WERI-Rb-1 (cell line): ENCODE results near the gene ZFHX3.
A peak's percentile ranks its signal among the peaks of the same experiment; 100 is the strongest.

Source experiments
- DNase-seq: peaks from one replicate; pipeline ENCODE4 v3.0.0-alpha.2; 2020
- H3K27ac ChIP-seq: fragments of 250-450 bp; sonication (Bioruptor Pico); 2 replicates; pipeline ENCODE4 v1.5.1; 2020; ENCODE audit warnings: mild to moderate bottlenecking, moderate library complexity
- H3K27me3 ChIP-seq: fragments of 250-450 bp; sonication (Bioruptor Pico); 2 replicates; pipeline ENCODE4 v1.5.1; 2021; ENCODE audit warnings: mild to moderate bottlenecking, low read depth, moderate library complexity; ENCODE audit not compliant: insufficient read depth, severe bottlenecking
- H3K36me3 ChIP-seq: fragments of 250-450 bp; sonication (Bioruptor Pico); 2 replicates; pipeline ENCODE4 v1.5.1; 2020; ENCODE audit warnings: mild to moderate bottlenecking, moderate library complexity
- H3K4me3 ChIP-seq: 2 replicates; pipeline ENCODE4 v1.5.1; 2011; ENCODE audit warnings: low read depth, mild to moderate bottlenecking, control low read depth, low read length
- H3K9me3 ChIP-seq: fragments of 250-450 bp; sonication (Bioruptor Pico); 2 replicates; pipeline ENCODE4 v1.5.1; 2021; ENCODE audit warnings: mild to moderate bottlenecking, moderate library complexity; ENCODE audit not compliant: severe bottlenecking
- TF ChIP-seq, protein P1 (sequence below): IDR thresholded peaks from 2 replicates; pipeline ENCODE4 v1.5.1; 2011; ENCODE audit warnings: low read depth, mild to moderate bottlenecking, control low read depth, inconsistent platforms, low read length

The ZFHX3 gene

DNA sequence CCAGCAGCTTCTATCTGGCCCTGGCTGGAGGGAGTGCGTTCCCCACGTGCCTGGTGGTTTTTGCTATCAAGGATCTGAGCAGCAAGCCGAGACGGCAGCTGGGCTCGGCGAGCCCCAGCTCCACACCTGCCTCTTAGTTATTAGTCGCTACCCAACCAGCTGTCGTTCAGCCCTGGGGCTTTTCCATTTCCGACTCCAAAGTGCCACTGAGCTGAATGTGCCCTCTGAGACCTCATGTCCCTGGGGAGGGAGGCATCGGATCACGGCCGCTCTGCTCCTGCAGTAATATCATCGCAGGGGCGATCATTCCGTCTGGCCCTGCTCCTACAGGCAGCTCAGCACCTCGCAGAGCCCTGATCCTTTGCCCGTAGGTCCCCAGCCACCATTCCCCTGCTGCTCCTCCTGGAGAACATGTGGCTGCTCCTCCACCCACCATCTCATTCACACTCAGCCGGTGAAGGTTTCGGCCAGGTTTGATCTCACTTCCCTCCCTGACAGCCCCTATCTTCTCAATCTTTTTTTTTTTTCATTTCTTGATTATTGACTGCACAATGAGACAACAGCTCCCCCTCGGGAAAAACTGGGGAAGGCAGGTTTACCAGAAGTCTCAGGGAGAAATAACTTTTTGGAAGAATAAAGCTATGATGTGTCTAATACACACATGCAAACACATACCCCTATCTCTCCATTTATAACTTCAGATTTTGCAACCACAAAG lies 86.7 kb downstream of the ZFHX3 start:
- peak; percentile 80 for DNase-seq
- Histone ChIP-seq H3K27me3 (no peaks in the 10 kb centered on the region), H3K9me3 (no peaks in the 10 kb centered on the region), H3K4me3 (peak overlapping the region; percentile 13; the same call in 1 of the 2 replicates), H3K27ac (peak overlapping the region; percentile 62), H3K36me3 (peaks cover 28% of the 10 kb centered on the region)
- TF ChIP-seq, protein P1, sequence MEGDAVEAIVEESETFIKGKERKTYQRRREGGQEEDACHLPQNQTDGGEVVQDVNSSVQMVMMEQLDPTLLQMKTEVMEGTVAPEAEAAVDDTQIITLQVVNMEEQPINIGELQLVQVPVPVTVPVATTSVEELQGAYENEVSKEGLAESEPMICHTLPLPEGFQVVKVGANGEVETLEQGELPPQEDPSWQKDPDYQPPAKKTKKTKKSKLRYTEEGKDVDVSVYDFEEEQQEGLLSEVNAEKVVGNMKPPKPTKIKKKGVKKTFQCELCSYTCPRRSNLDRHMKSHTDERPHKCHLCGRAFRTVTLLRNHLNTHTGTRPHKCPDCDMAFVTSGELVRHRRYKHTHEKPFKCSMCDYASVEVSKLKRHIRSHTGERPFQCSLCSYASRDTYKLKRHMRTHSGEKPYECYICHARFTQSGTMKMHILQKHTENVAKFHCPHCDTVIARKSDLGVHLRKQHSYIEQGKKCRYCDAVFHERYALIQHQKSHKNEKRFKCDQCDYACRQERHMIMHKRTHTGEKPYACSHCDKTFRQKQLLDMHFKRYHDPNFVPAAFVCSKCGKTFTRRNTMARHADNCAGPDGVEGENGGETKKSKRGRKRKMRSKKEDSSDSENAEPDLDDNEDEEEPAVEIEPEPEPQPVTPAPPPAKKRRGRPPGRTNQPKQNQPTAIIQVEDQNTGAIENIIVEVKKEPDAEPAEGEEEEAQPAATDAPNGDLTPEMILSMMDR = 0 out of 2 replicates have a peak, but pooled peaks have one; percentile 18

DNA sequence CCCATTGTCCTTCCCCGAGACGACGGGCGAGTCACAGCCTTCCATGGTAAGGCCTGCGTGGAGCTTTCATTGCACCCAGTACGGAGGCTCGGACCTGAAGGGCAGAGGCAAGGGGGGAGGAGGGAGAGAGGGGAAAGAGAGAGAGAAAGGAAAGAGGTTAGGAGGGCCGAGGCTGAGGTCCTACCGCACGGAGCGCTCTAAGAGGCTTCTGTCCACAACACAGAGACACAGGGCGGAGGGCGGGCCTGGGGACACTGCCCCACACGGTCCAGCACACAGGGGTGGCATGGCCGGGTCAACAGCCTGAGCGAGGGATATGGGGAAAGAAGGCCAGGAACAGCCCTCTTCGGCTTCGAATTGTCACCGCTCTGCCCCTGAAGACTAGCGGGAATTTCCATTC lies 87.8 kb downstream of the ZFHX3 start:
- no peaks in the 10 kb centered on the region for H3K9me3 ChIP-seq
- H3K4me3 ChIP-seq = no peak overlapping the region
- no peak for DNase-seq
- H3K27me3 ChIP-seq = no peaks in the 10 kb centered on the region
- TF ChIP-seq, protein P1 = no peak
- no peak overlapping the region; the same call in 1 of the 2 replicates for H3K27ac ChIP-seq
- peaks cover 33% of the 10 kb centered on the region for H3K36me3 ChIP-seq

DNA sequence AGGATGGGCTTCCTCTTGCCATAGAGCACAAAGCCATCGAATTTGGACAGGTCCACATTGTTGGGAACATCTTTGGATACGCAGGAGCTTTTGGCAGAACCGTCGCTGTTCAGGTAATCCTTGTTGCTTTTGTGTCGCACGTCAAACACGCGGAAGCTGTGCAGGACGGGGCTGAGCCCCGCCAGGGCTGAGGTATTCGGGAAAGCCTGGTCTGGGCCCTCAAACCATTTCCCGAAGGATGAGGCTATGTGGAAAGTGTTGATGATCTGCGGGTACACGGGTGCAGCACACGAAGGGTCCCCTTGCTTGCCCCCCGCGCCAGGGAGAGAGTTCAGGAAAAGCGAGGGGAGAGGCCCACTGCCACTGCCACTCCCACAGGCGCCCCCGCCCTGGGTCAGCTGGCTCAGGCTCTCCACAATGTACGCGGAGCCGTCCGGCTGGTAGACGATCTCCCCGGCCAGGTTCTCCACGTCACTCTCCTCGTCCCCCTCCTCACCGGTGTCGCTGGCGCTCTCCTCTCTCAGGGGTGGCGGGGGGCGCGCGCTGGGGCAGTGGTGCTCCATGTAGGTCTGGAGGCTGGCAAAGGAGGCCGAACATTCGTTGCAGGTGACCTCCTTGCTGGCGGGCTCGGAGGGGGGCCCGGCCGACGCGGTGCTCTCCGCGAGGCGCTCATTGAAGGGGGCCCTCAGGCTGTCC lies 88.5 kb downstream of the ZFHX3 start:
- Histone ChIP-seq H3K27ac (no peak overlapping the region), H3K4me3 (no peak overlapping the region), H3K9me3 (no peaks in the 10 kb centered on the region), H3K36me3 (peaks cover 33% of the 10 kb centered on the region), H3K27me3 (no peaks in the 10 kb centered on the region)
- TF ChIP-seq, protein P1 = no peak
- no peak for DNase-seq

DNA sequence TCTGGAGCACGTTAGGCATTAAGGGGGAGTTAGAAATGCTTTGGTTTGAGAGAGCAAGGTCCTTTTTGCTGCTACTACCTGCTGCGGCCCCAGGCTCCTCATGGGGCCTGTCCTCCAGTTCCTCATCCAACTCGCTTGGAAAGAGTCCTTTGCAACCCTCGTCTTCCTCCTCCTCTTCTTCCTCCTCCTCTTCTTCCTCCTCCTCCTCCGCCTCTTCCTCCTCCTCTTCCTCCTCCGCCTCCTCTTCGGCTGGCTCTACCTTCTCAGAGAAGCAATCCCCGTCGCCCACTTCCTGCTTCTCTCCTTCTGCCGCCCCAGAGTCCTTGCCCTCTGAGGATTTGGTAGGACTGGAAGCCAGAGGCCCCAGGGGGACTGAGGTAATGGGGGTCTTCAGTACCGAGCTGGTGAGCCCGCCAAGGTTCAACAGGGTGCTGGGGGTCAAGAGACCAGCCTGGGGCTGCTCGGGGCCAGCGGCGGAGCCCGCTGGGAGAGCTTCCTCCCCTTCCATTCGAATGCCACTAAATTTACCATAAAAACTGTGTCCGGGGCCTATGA lies 89.3 kb downstream of the ZFHX3 start:
- TF ChIP-seq, protein P1 = no peak

DNA sequence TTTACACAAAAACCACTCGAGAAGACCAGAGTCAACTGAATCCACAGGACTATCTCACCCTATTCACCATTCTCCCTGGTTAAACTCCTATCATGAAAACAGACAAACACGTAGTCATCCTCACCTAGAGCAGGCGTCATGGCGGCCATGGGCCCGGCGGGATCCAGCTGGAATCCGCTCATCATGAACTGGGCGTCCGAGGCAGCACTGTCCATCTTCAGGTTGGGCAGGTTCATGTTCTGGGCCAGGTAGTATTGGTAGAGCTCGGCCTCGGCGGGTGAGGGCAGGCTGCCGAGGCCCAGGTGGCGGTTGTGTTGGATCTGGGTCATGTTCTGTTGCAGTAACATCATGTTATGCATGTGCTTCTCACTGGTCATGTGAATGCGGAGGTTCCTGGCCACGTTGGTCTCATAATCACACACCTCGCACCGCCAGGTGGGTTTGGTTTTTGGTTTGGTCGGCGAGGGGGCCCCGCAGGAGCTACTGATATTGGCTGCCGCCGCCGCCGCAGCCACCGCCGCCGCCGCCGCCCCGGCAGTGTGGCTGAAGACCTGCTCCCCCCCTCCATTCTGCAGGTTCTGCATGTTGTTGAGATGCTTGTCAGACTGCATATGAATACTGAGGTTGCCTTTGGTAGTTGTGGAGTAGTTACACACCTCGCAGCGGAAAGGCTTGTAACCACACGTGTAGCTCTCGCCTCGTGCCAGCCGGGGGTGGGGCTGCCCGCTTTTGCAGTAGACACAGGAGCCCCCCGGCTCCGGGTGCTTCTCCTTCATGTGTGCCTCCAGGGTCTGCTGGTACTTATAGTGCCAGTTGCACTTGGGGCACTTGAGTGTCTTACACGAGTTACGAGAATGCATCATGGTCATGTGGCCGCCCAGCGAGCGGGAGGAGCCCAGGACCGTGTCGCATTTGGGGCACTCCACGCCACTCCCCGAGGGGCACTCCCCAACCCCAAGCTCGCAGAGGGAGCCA lies 90.3 kb downstream of the ZFHX3 start:
- no peak for DNase-seq
- Histone ChIP-seq H3K27ac (no peak overlapping the region), H3K4me3 (no peak overlapping the region), H3K9me3 (no peaks in the 10 kb centered on the region), H3K36me3 (peaks cover 33% of the 10 kb centered on the region), H3K27me3 (no peaks in the 10 kb centered on the region)
- TF ChIP-seq, protein P1 = no peak

More for the DNA sequence above, 89.3 kb downstream of the ZFHX3 start:
- H3K27ac ChIP-seq = no peak overlapping the region
- no peaks in the 10 kb centered on the region for H3K9me3 ChIP-seq
- no peak for DNase-seq
- H3K4me3 ChIP-seq = no peak overlapping the region
- H3K27me3 ChIP-seq = no peaks in the 10 kb centered on the region
- peaks cover 33% of the 10 kb centered on the region for H3K36me3 ChIP-seq
